Endothelial cell of umbilical vein (primary cell): ENCODE measurements around the gene KCMF1. TPM values are rescaled to one million over a fixed set of nuclear protein-coding genes. Genes with fewer than 3 reads are reported as not detected.

Experiments used
- BruUV-seq: library from RNA; stranded (reverse); fragments of 400-500 nt; replicated peaks from 2 replicates; lab custom pipeline; 2021; lab: Mats Ljungman, UMichigan
- CTCF ChIA-PET: fragments of 300-600, 350-600 bp; sonication (Branson Sonifier 250); formaldehyde crosslinking; loops from one replicate; lab custom pipeline; 2021; ENCODE audit warnings: antibody characterized with exemption, inconsistent platforms; lab: Charles Lee
- POLR2A ChIA-PET: fragments of 300-600, 350-600 bp; sonication (Branson Sonifier 250); formaldehyde crosslinking; loops from one replicate; lab custom pipeline; 2021; ENCODE audit warnings: antibody characterized with exemption, inconsistent platforms; lab: Charles Lee
- DNase-seq: peaks from one replicate; pipeline ENCODE4 v3.0.0-alpha.2; 2011; ENCODE audit warnings: low read depth, low spot score
- FAIRE-seq: peaks from 2 replicates; lab custom pipeline; 2011; peaks lifted over from hg19 to GRCh38; lab: Jason Lieb, UNC
- H2AFZ ChIP-seq: 2 replicates; pipeline ENCODE4 v1.6.0; 2012; ENCODE audit warnings: low read depth, low read length, control low read depth, inconsistent platforms
- H3K27ac ChIP-seq: 2 replicates; pipeline ENCODE4 v1.5.1; 2011; ENCODE audit warnings: low read depth, mild to moderate bottlenecking, control low read depth, low read length, moderate library complexity; ENCODE audit not compliant: insufficient read depth
- H3K27me3 ChIP-seq, 2 experiments: 2 replicates each; pipeline versions ENCODE4 v1.6.0 to v1.6.1; 2011; ENCODE audit warnings: low read length in 2 of 2, mixed read lengths in 1 of 2; ENCODE audit not compliant: control insufficient read depth in 2 of 2, insufficient read depth in 2 of 2
- H3K36me3 ChIP-seq, 2 experiments: 2 replicates in 1 of 2; 3 replicates in 1 of 2; pipeline ENCODE4 v1.5.1; 2011; ENCODE audit warnings: low read length in 2 of 2, mild to moderate bottlenecking in 1 of 2, moderate library complexity in 1 of 2; ENCODE audit not compliant: control insufficient read depth in 2 of 2, insufficient read depth in 2 of 2; ENCODE audit errors: extremely low read depth in 1 of 2
- H3K4me1 ChIP-seq: 3 replicates; pipeline ENCODE4 v1.5.1; 2011; ENCODE audit warnings: mild to moderate bottlenecking, low read length; ENCODE audit not compliant: control insufficient read depth, insufficient read depth; ENCODE audit errors: extremely low read depth
- H3K4me2 ChIP-seq: 2 replicates; pipeline ENCODE4 v1.6.1; 2011; ENCODE audit warnings: low read length, control low read depth, mixed read lengths; ENCODE audit not compliant: insufficient read depth
- H3K4me3 ChIP-seq, 3 experiments: fragments of 200-600 bp in 1 of 3; sonication (generic), shearing (Covaris generic) in 1 of 3; replicated peaks in 1 of 3; 2 replicates each; pipeline ENCODE4 v1.5.1; 2011 to 2016; ENCODE audit warnings: control low read depth in 3 of 3, low read length in 3 of 3, mild to moderate bottlenecking in 2 of 3, inconsistent platforms in 1 of 3, low read depth in 1 of 3, moderate library complexity in 1 of 3; ENCODE audit not compliant: insufficient read depth in 1 of 3
- H3K79me2 ChIP-seq: 2 replicates; pipeline ENCODE4 v1.6.0; 2012; ENCODE audit warnings: low read length, inconsistent platforms; ENCODE audit not compliant: control insufficient read depth, insufficient read depth
- H3K9ac ChIP-seq: replicated peaks from 2 replicates; pipeline ENCODE3; 2011; ENCODE audit warnings: low read length, control low read depth; ENCODE audit not compliant: insufficient read depth; ENCODE audit errors: extremely low read depth
- H3K9me1 ChIP-seq: replicated peaks from 3 replicates; pipeline ENCODE4 v1.6.0; 2011; ENCODE audit warnings: mild to moderate bottlenecking, low read length; ENCODE audit not compliant: control insufficient read depth, insufficient read depth; ENCODE audit errors: extremely low read depth
- H3K9me3 ChIP-seq: replicated peaks from 2 replicates; pipeline ENCODE4 v1.5.1; 2012; ENCODE audit warnings: low read length, inconsistent platforms; ENCODE audit not compliant: control insufficient read depth, insufficient read depth
- H4K20me1 ChIP-seq: replicated peaks from 2 replicates; pipeline ENCODE3; 2011; ENCODE audit warnings: mild to moderate bottlenecking, low read length; ENCODE audit not compliant: control insufficient read depth, insufficient read depth; ENCODE audit errors: extremely low read depth
- CTCF ChIP-seq, 2 donors: IDR thresholded peaks; 1 replicate in 1 of 2; 2 replicates in 1 of 2; pipeline ENCODE4 v1.5.1; 2011; ENCODE audit warnings: low read length in 2 of 2, mild to moderate bottlenecking in 2 of 2, moderate library complexity in 2 of 2, control low read depth in 1 of 2, inconsistent platforms in 1 of 2, low read depth in 1 of 2; ENCODE audit not compliant: insufficient read depth in 1 of 2; ENCODE audit errors: extremely low read depth in 1 of 2
- EZH2 ChIP-seq: IDR thresholded peaks from 2 replicates; pipeline ENCODE4 v1.6.1; 2012; ENCODE audit warnings: borderline replicate concordance, low read depth, mild to moderate bottlenecking, moderate library complexity, low read length, inconsistent platforms; ENCODE audit not compliant: severe bottlenecking
- FOS ChIP-seq: IDR thresholded peaks from 2 replicates; pipeline ENCODE4 v1.6.1; 2011; ENCODE audit warnings: mild to moderate bottlenecking, low read length, moderate library complexity, borderline replicate concordance; ENCODE audit not compliant: insufficient read depth
- GATA2 ChIP-seq: IDR thresholded peaks from 2 replicates; pipeline ENCODE4 v1.7.0; 2011; ENCODE audit warnings: low read depth, mild to moderate bottlenecking, moderate library complexity, mixed read lengths, low read length; ENCODE audit not compliant: insufficient read length, insufficient read depth
- JUN ChIP-seq: IDR thresholded peaks from 2 replicates; pipeline ENCODE4 v1.6.1; 2011; ENCODE audit warnings: borderline replicate concordance, low read depth; ENCODE audit not compliant: insufficient read length, insufficient read depth
- MAX ChIP-seq: IDR thresholded peaks from 2 replicates; pipeline ENCODE4 v1.6.1; 2011; ENCODE audit not compliant: insufficient read depth, insufficient read length
- MYC ChIP-seq: IDR thresholded peaks from one replicate; pipeline ENCODE4 v1.6.1; 2011; ENCODE audit warnings: mild to moderate bottlenecking, low read depth, low read length
- POLR2A ChIP-seq: IDR thresholded peaks from 2 replicates; pipeline ENCODE4 v1.6.1; 2012; ENCODE audit warnings: low read depth, mild to moderate bottlenecking, control low read depth, low read length
- POLR2AphosphoS5 ChIP-seq: IDR thresholded peaks from 2 replicates; pipeline ENCODE4 v1.6.1; 2012; ENCODE audit warnings: low read depth, mild to moderate bottlenecking, control low read depth, low read length, moderate library complexity; ENCODE audit not compliant: insufficient read depth
- dilution Hi-C: fragments of 300-500 bp; cut with MboI; formaldehyde crosslinking; loops from one replicate; pipeline ENCODE4 v1.15.0; 2019; ENCODE audit warnings: low sequenced_read_pairs; ENCODE audit not compliant: extremely low pct_ligation_motif_present
- intact Hi-C: fragments of 100-400 bp; cut with micrococcal nuclease; formaldehyde crosslinking; loops from one replicate; pipeline ENCODE4 v1.10.0; 2022
- polyA plus RNA-seq, 4 experiments: library from polyadenylated mRNA; depleted of rRNA in 3 of 4; stranded (reverse) in 3 of 4; unstranded in 1 of 4; fragments of >200 nt; gene quantifications; 2 replicates each; pipeline versions ENCODE4 v1.2.1 to v1.2.3, GENCODE V29; 2011 to 2012; ENCODE audit warnings: missing spikeins in 1 of 4
- total RNA-seq: library from RNA; stranded (reverse); gene quantifications from 2 replicates; pipeline ENCODE4 v1.2.3, GENCODE V29; 2021

Gene KCMF1
- total and polyA plus RNA-seq, 2 donors (not counting 3 experiments of a cell fraction or from before 2014, with no cell fraction given): 49.3 to 78.4 TPM

DNA sequence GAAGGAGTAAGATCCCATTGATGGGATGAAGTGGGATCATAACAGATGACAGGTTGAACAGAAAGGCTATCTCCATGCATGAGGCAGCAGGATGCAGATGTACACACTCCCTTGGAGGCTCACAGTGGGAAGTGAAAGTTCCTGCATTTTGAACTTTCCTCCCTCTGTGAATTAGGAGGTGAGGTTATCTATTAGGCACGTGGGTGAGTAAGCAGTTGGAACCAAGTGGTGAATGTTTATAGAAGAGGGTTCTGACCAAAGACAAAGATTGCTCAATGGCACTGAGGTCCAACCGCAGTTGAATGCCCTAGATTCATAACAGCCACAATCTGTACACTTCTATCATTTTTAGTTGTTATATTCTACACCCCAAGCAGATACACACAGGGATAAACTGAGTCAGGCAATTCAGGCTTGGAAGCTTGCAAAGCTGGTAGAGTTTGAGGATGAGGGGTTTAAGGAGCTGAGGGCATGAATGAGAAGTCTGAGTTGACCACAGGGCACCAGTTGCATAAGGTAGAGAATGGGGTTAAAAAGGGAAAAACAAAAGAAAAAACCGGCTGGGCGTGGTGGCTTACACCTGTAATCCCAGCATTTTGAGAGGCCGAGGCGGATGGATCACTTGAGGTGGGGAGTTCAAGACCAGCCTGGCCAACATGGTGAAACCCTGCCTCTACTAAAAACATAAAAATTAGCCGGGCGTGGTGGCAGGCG is 7.1 kb upstream of the KCMF1 start:
- H2AFZ ChIP-seq: no peak overlapping the region
- H3K4me2 ChIP-seq: no peak overlapping the region
- no peak overlapping the region for H3K27ac ChIP-seq
- FAIRE-seq: no peak
- no peak for TF ChIP-seq JUN
- TF ChIP-seq MYC: no peak
- TF ChIP-seq EZH2: no peak
- TF ChIP-seq GATA2: no peak
- no peak for TF ChIP-seq FOS
- TF ChIP-seq POLR2AphosphoS5: no peak
- no peak for TF ChIP-seq POLR2A
- no peak for TF ChIP-seq MAX
- TF ChIP-seq CTCF (IDR thresholded peaks at IDR 0.05; ENCODE audit: extremely low read depth in 1 of 2, insufficient read depth in 1 of 2, low read depth in 1 of 2, low read length in 2 of 2): no peak
- H3K27me3 ChIP-seq: no peaks in the 10 kb centered on the region
- H3K9me3 ChIP-seq: no peaks in the 10 kb centered on the region
- H3K9me1 ChIP-seq: no peaks in the 10 kb centered on the region
- peaks cover 18% of the 10 kb centered on the region for H3K4me1 ChIP-seq
- H4K20me1 ChIP-seq: no peaks in the 10 kb centered on the region
- peaks cover 14% of the 10 kb centered on the region for H3K79me2 ChIP-seq
- intact Hi-C loops (no loop called here), dilution Hi-C loops (no loop called here)
- DNase-seq: no peak
- no peaks in the 10 kb centered on the region for H3K36me3 ChIP-seq
- no peak overlapping the region for H3K9ac ChIP-seq
- BruUV-seq: no TSS peak
- POLR2A ChIA-PET: no interaction called here
- CTCF ChIA-PET: no interaction called here
- H3K4me3 ChIP-seq: no peak overlapping the region
